GM12801 (cell line): ENCODE data around the gene ZDHHC5.

Source experiments
- CTCF ChIP-seq: IDR thresholded peaks from one replicate; pipeline ENCODE4 v1.5.1; 2011; ENCODE audit warnings: control low read depth; ENCODE audit not compliant: insufficient read length; ENCODE audit errors: extremely low read depth

Gene ZDHHC5

GRCh38 chr11:57630171-57630570 lies 37.7 kb upstream of the ZDHHC5 start:
- TF ChIP-seq CTCF = no peak

- TF ChIP-seq CTCF = no peak
Measured at GRCh38 chr11:57632116-57632515, 35.8 kb upstream of the ZDHHC5 start.

- no peak for TF ChIP-seq CTCF
Measured at GRCh38 chr11:57633394-57634070, 34.4 kb upstream of the ZDHHC5 start.

GRCh38 chr11:57634311-57634710 lies 33.6 kb upstream of the ZDHHC5 start:
- TF ChIP-seq CTCF = no peak

- no peak for TF ChIP-seq CTCF
Measured at GRCh38 chr11:57635246-57635645, 32.7 kb upstream of the ZDHHC5 start.

GRCh38 chr11:57637626-57638004 lies 30.3 kb upstream of the ZDHHC5 start:
- no peak for TF ChIP-seq CTCF

- TF ChIP-seq CTCF = no peak
Measured at GRCh38 chr11:57638005-57638781, 29.7 kb upstream of the ZDHHC5 start.
